Mucosa of descending colon (tissue), 3 donors: ENCODE data around the gene GNB2. TPM values are rescaled to one million over a fixed set of nuclear protein-coding genes. Genes with fewer than 3 reads are reported as not detected.

Experiments
- ATAC-seq: fragments of 200-7000 bp; cut with Tn5 transposase; one replicate; pipeline ENCODE4 v1.9.1; 2020; ENCODE audit warnings: mild to moderate bottlenecking, moderate library complexity
- DNase-seq, 3 donors: peaks; one replicate each; pipeline ENCODE4 v3.0.0-alpha.2; 2020
- H3K36me3 ChIP-seq: fragments of 200-600 bp; one replicate; pipeline ENCODE4 v1.8.0; 2021; ENCODE audit warnings: low read depth, mild to moderate bottlenecking
- H3K4me1 ChIP-seq: fragments of 200-600 bp; one replicate; pipeline ENCODE4 v1.8.0; 2021; ENCODE audit warnings: low read depth, mild to moderate bottlenecking
- H3K4me3 ChIP-seq: fragments of 200-600 bp; one replicate; pipeline ENCODE4 v1.8.0; 2021; ENCODE audit warnings: mild to moderate bottlenecking
- H3K9me3 ChIP-seq: fragments of 200-600 bp; one replicate; pipeline ENCODE4 v1.8.0; 2021; ENCODE audit warnings: mild to moderate bottlenecking
- intact Hi-C, 2 donors: fragments of 100-400 bp; cut with DNase I in 1 of 2; cut with micrococcal nuclease in 1 of 2; formaldehyde crosslinking; loops; one replicate each; pipeline versions ENCODE4 v1.11.0 to v1.11.1; 2022; cut with DNase I, micrococcal nuclease
- total RNA-seq, 3 donors: library from RNA; stranded (reverse); fragmentation: NEBNext Ultra II Directional in 2 of 3; extraction: Animal tissue kit (Norgen Biotek cat#: 25700) in 2 of 3; gene quantifications; one replicate each; pipeline versions ENCODE4 v1.2.1 to v1.2.4, GENCODE V29; 2021 to 2023
- TF ChIP-seq, protein P1 (sequence below): fragments of 200-600 bp; IDR thresholded peaks from one replicate; pipeline ENCODE4 v1.8.0; 2022; ENCODE audit warnings: antibody characterized with exemption, mild to moderate bottlenecking
- donor health status: DM: no; HTN: no; CAD: no; lungs with moderate emphysema.
- donor health status: DM: no; HTN: no; CAD: no.
- donor health status: DM: no; HTN: yes; CAD: no.

Gene GNB2
- total RNA-seq, 3 donors from 2014 or later = 197 to 257 (median 232) TPM

DNA sequence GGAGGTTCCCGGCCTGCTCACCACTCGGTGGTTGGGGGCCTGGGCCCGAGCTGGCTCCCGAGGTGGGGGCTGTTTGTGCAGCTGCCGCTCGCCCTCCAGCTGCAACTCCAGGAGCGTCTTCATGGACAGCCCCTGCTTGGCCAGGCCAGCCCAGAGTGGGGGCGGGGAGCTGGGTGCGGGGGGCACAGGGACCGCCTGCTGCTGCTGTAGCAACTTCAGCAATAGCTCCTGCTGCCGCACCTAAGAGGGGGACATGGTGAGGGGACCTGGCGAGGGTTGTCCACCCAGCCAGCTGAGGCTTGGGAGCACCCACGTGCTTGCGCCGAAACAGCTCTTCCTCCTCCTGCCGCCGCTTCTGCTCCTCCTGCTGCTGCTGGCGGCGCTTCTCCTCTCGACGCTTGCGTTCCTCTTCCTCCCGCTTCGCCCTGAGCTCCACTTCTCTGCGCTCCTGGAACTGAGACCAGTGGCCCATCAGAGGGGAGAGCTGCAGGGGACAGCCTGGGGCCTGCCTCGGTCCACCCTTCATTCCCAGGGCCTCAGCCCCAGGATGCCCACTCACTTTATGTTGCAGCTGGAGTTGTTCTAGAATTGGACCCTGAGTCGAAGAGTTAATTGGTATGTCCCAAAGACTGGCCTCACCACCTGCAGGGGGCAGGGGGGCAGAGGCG, 9.6 kb downstream of the GNB2 start:
- Histone ChIP-seq H3K9me3 (no peaks in the 10 kb centered on the region), H3K4me3 (no peak overlapping the region), H3K4me1 (no peaks in the 10 kb centered on the region), H3K36me3 (peaks cover 30% of the 10 kb centered on the region)
- TF ChIP-seq, protein P1, sequence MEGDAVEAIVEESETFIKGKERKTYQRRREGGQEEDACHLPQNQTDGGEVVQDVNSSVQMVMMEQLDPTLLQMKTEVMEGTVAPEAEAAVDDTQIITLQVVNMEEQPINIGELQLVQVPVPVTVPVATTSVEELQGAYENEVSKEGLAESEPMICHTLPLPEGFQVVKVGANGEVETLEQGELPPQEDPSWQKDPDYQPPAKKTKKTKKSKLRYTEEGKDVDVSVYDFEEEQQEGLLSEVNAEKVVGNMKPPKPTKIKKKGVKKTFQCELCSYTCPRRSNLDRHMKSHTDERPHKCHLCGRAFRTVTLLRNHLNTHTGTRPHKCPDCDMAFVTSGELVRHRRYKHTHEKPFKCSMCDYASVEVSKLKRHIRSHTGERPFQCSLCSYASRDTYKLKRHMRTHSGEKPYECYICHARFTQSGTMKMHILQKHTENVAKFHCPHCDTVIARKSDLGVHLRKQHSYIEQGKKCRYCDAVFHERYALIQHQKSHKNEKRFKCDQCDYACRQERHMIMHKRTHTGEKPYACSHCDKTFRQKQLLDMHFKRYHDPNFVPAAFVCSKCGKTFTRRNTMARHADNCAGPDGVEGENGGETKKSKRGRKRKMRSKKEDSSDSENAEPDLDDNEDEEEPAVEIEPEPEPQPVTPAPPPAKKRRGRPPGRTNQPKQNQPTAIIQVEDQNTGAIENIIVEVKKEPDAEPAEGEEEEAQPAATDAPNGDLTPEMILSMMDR = no peak
- intact Hi-C loops = loop anchor here in 1 of 2 donors (10.0 kb wide), 1 partner anchor 208 kb away; the partner anchor contains the start of gene TSC22D4
- DNase-seq (no peak), ATAC-seq (no peak)

DNA sequence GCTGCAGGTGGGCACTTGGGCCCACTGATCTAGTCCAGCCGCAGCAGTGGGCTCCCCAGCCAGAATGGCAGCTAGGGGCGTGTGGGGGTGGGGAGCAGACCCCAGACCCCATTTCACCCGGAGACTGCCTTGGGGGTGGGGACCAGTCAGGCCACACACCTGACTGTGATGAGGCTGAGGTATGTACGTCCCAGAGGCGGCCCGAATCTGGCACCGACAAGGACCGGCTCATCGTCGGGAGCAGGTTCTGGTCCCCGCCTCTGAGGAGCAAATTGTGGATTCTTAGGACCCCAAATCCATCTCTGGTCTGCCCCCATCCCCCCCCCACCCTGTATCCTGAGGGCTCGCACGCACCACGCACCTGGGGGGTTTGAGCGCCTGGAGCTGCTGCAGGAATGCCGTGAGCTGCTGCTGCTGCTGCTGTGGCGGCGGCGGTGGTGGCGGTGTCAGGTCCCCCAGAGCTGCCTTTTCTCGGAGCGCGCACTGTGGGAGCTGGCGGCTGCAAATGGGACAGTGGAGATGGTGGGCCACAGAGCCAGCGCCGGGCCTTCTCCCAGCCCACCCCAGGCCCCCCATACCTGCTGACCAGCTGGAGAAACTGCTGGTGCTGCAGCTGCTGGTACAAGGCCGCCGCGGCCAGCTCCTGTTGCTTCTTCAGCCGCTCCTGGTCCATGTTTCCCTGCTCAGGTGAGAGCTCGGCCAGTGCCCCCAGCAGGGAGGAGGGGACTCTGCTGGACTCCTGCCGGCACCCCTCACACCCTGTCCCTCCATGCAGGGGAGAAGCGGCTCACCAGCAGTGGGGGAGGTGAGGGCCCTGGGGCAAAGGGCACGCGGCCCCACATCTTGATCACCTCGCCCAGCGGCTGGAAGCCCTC, 10.4 kb downstream of the GNB2 start:
- intact Hi-C loops = loop anchor here in 1 of 2 donors (10.0 kb wide), 1 partner anchor 209 kb away; the partner anchor contains the start of gene TSC22D4
- ATAC-seq = no peak
- DNase-seq = no peak
- TF ChIP-seq, protein P1 = no peak
- H3K9me3 ChIP-seq = no peaks in the 10 kb centered on the region
- H3K4me3 ChIP-seq = no peak overlapping the region
- H3K36me3 ChIP-seq = peaks cover 22% of the 10 kb centered on the region
- no peaks in the 10 kb centered on the region for H3K4me1 ChIP-seq

DNA sequence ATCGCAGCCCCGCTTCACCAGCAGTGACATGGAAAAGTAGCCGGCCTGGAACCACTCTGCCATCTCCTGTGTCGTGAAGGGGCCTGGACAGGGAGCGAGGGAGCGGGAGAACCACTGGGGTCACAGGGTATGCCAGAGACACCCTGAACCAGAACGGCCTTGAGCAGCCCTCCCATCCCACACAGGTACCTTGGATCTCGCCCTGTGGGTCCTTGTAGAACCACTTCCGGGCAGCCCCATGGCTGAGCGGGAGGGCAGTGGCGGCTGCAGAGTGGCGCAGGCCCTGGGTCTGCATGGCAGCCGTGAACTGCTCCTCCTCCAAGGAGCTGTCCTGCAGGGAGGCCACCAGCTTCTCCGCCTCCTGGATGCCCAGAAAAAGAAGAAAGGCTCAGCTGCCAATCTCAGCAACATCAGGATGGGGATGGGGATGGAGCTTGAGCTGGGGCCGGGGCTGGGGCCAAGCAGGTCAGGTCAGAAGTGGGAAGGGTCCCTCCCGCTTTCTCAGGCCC, 11.0 kb downstream of the GNB2 start:
- ATAC-seq (no peak), DNase-seq (no peak)
- H3K9me3 ChIP-seq = no peaks in the 10 kb centered on the region
- H3K4me3 ChIP-seq = no peak overlapping the region
- no peaks in the 10 kb centered on the region for H3K4me1 ChIP-seq
- peaks cover 22% of the 10 kb centered on the region for H3K36me3 ChIP-seq
- intact Hi-C loops = loop anchor here in 1 of 2 donors (10.0 kb wide), 1 partner anchor 210 kb away; the partner anchor contains the start of gene TSC22D4
- TF ChIP-seq, protein P1 = no peak

DNA sequence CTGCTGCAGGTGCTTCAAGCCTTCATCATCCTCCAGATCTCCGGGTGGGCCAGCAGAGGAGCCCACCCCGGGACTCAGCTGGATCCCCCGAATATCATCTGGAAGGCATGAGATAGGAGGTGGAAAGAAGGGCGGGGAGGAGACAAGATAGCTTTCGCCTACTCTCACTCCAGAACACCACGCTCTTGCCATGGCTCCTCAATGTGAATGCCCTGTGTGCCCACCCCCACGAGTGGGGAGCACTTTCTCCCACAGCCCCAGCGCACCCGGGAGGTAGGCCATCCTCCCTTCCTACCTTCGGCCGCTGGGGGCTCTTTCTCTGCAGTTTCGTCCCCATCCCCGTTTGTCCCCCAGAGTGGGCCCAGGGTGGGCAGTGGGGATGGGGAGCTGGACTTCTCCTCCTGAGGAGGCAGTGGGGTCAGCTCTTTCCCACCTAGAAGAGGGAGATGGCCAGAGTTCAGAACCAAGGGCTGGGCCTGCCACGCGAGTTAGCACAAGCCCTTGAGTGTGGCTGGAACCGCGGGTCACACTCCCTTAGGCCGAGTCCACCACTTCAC, 11.6 kb downstream of the GNB2 start:
- intact Hi-C loops = loop anchor here in 1 of 2 donors (10.0 kb wide), 1 partner anchor 210 kb away; the partner anchor contains the start of gene TSC22D4
- TF ChIP-seq, protein P1 = no peak
- ATAC-seq = no peak

DNA sequence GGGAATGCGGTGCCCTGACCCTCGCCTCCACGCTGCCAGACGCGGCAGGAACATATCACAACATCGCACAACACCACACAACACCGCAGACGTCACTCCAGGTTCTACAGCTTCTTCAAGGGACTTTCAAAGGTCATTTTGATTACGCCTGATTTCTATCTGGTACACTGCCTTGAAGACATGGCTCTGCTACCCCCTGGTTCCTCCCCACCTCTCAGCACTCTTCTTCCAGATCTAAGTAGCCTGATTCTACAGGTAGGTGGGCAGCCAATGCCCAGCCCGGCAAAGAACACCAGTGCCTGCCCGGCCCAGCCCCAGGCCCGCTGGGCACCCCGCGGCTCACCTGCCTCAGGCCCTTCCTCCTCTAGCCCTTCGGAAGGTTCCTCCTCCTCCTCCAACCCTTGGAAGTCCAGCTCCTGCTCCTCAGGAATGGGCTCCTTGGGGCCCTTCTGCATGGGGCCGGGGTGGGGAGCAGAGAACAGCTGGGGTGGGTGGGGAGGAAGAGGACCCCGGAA, 12.1 kb downstream of the GNB2 start:
- intact Hi-C loops = loop anchor here in 1 of 2 donors (10.0 kb wide), 1 partner anchor 211 kb away; the partner anchor contains the start of gene TSC22D4
- Histone ChIP-seq H3K4me1 (no peaks in the 10 kb centered on the region), H3K9me3 (no peaks in the 10 kb centered on the region), H3K4me3 (no peak overlapping the region), H3K36me3 (peaks cover 22% of the 10 kb centered on the region)
- no peak for ATAC-seq
- TF ChIP-seq, protein P1 = no peak
- no peak for DNase-seq

More for the DNA sequence above, 11.6 kb downstream of the GNB2 start:
- no peak overlapping the region for H3K4me3 ChIP-seq
- DNase-seq = no peak
- H3K9me3 ChIP-seq = no peaks in the 10 kb centered on the region
- H3K4me1 ChIP-seq = no peaks in the 10 kb centered on the region
- H3K36me3 ChIP-seq = peaks cover 22% of the 10 kb centered on the region
